HTR-8/SVneo (cell line): ENCODE measurements around the gene NLGN4Y.
"Not testable (repeated sequence)": the region's sequence is repeated elsewhere in the genome, so short reads cannot be mapped to it uniquely, and the experiment has no call there.

Experiments used
- DNase-seq: peaks from one replicate; pipeline ENCODE4 v3.0.0; 2011; ENCODE audit warnings: low spot score, mixed read lengths; ENCODE audit not compliant: insufficient read length
- FAIRE-seq: peaks from 2 replicates; lab custom pipeline; 2011; peaks lifted over from hg19 to GRCh38; lab: Jason Lieb, UNC

Gene NLGN4Y

DNA sequence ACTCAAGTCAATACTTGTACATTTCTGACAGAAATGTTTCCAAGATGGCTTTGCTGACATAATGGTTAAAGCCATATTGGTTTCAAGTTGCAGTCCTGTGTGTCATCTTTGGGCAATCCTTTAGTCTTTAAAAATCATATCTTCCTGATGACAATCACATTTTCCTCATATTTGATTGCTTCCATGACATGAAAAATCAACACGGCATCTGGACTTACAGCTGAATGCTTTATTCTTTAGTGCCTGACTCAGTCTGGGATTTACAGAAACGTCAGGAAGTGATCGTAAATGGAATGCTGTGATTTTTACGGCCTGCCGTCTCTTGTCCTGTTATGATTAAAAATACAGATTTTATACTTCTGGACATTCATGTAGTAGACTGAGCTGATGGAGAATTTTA, 304.2 kb downstream of the NLGN4Y start:
- no peak for DNase-seq
- FAIRE-seq, result no peak

- FAIRE-seq (no peak), DNase-seq (no peak)
Observed at GRCh38 chrY:14829366-14829885, 305.1 kb downstream of the NLGN4Y start.

- DNase-seq (no peak), FAIRE-seq (no peak)
Observed at GRCh38 chrY:14834103-14835060, 310.1 kb downstream of the NLGN4Y start.

DNA sequence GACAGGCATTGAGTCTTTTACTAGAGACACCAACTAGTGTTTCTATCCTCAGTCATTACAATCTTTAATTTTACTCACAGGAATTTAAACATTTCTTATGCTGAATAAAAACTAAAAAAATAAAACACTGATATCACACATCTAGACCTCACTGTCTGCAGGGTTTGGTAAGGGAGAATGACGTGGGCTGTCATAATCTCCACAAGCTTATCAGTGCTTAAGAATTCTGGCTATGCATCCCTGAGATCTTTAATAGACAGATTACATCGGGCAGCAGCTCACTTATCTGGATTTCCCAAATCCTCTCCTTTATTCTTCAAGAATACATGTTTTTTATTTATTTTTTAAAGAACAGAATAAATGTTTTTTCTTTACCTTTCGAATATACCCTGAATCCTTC, 313.1 kb downstream of the NLGN4Y start:
- FAIRE-seq (no peak), DNase-seq (no peak)

GRCh38 chrY:14850734-14851133, 326.4 kb downstream of the NLGN4Y start:
- FAIRE-seq (no peak), DNase-seq (no peak)

- FAIRE-seq, result no peak
- DNase-seq, result no peak
Observed at GRCh38 chrY:14860448-14860847, 336.1 kb downstream of the NLGN4Y start.

GRCh38 chrY:14861033-14861432, 336.7 kb downstream of the NLGN4Y start:
- DNase-seq, FAIRE-seq: not testable (repeated sequence)

DNA sequence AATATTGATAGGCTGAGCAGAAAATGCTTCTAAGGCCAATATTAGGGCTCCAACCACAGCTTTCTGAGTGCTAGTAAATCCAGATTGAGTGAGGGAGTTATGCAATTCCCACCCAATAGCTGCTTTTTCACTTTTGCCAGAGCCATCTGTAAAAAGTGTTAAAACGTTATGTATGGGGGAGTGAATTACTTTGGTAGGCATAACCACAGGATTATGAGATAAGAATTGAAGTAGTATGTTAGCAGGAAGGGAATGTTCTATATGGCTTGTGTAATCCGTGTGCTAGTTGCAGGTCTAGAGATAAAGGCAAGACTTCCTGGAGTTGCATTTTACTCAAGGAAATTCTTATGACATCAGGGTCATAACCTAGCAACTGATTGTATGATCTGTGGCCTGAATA, 347.6 kb downstream of the NLGN4Y start:
- no peak for FAIRE-seq
- DNase-seq, result no peak
